ENCODE measurements around the gene BLM. TPM values are rescaled to one million over a fixed set of nuclear protein-coding genes. Genes with fewer than 3 reads are reported as not detected.
"Not testable (repeated sequence)": the region's sequence is repeated elsewhere in the genome, so short reads cannot be mapped to it uniquely, and the experiment has no call there.

BLM gene
- total and polyA plus RNA-seq, 7 donors: 0.27 to 15.6 (median 1.7) TPM

- no peak overlapping the region for H3K27ac ChIP-seq
- WGBS, 3 donors: 67 to 71% (median 69%) methylated on average over 9 of the region's 9 CpGs
- intact Hi-C loops (cut with DNase I): no loop called here
- ATAC-seq (peak; percentile 49 to 79 (median 73)), DNase-seq (no peak)
- no peak overlapping the region for H3K4me3 ChIP-seq
- TF ChIP-seq, protein P1, sequence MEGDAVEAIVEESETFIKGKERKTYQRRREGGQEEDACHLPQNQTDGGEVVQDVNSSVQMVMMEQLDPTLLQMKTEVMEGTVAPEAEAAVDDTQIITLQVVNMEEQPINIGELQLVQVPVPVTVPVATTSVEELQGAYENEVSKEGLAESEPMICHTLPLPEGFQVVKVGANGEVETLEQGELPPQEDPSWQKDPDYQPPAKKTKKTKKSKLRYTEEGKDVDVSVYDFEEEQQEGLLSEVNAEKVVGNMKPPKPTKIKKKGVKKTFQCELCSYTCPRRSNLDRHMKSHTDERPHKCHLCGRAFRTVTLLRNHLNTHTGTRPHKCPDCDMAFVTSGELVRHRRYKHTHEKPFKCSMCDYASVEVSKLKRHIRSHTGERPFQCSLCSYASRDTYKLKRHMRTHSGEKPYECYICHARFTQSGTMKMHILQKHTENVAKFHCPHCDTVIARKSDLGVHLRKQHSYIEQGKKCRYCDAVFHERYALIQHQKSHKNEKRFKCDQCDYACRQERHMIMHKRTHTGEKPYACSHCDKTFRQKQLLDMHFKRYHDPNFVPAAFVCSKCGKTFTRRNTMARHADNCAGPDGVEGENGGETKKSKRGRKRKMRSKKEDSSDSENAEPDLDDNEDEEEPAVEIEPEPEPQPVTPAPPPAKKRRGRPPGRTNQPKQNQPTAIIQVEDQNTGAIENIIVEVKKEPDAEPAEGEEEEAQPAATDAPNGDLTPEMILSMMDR (IDR thresholded peaks at IDR 0.05): no peak
- H3K36me3 ChIP-seq (ENCODE audit: insufficient read depth in 1 of 2, low read depth in 1 of 2): no peaks in the 10 kb centered on the region
- no peaks in the 10 kb centered on the region for H3K9me3 ChIP-seq
- no peaks in the 10 kb centered on the region for H3K4me1 ChIP-seq
- H3K27me3 ChIP-seq (ENCODE audit: insufficient read depth in 3 of 3, low read length in 2 of 3): peaks cover 0 to 2% (median 0%) of the 10 kb centered on the region in 3 donors
Observed at GRCh38 chr15:90845201-90845949, 128.2 kb downstream of the BLM start.

DNA sequence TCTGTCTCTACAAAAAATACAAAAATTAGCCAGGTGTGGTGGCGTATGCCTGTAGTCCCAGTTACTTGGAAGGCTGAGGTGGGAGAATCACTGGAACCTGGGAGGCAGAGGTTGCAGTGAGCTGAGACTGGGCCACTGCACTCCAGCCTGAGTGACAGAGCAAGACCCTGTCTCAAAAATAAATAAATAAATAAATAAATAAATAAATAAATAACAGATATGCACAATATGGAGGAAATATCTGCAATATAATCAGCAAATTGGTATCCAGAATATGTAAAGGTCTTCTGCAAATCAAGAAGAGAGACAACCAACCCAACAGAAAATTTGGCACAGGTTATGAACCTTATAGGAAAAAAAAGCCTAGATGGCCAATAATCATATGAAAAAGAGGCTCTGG, 132.3 kb downstream of the BLM start:
- H3K4me1 ChIP-seq; DNase-seq; H3K27ac ChIP-seq; intact Hi-C loops (cut with DNase I); ATAC-seq; H3K36me3 ChIP-seq (ENCODE audit: insufficient read depth in 1 of 2, low read depth in 1 of 2); H3K27me3 ChIP-seq (ENCODE audit: insufficient read depth in 3 of 3, low read length in 2 of 3); H3K9me3 ChIP-seq; H3K4me3 ChIP-seq: not testable (repeated sequence)
- 88 to 94% (median 93%) methylated on average over 1 of the region's 1 CpG for WGBS, 3 donors

- peaks cover 0 to 2% (median 0%) of the 10 kb centered on the region in 3 donors for H3K27me3 ChIP-seq (ENCODE audit: insufficient read depth in 3 of 3, low read length in 2 of 3)
- TF ChIP-seq, protein P1 (IDR thresholded peaks at IDR 0.05): no peak
- DNase-seq (no peak), ATAC-seq (no peak)
- WGBS, 3 donors: 72 to 79% (median 76%) methylated on average over 6 of the region's 6 CpGs
- no peak overlapping the region for H3K4me3 ChIP-seq
- no peaks in the 10 kb centered on the region for H3K36me3 ChIP-seq (ENCODE audit: insufficient read depth in 1 of 2, low read depth in 1 of 2)
- H3K9me3 ChIP-seq: no peaks in the 10 kb centered on the region
- intact Hi-C loops (cut with DNase I): no loop called here
- no peaks in the 10 kb centered on the region for H3K4me1 ChIP-seq
- no peak overlapping the region for H3K27ac ChIP-seq
Observed at GRCh38 chr15:90851114-90851513, 134.0 kb downstream of the BLM start.

DNA sequence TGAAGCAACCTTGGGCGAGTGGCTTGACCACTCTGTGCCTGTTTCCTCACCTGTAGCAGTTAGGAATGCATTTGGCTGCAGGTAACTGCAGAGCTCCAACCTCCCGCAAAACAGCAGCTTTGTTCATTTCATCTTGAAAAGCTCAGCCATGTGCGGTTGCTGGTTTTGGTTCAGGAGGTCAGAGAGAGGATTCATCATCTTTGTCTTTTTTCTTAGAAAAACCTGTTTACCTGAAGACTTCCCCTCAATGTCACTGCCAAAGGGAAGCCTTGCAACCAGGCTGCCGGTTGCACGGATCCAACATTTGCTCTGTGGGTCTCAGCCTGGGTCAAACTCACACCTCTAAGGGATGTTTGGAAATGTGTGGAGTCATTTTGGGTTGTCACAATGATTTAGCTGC, 134.8 kb downstream of the BLM start:
- DNase-seq (no peak), ATAC-seq (no peak)
- no peaks in the 10 kb centered on the region for H3K9me3 ChIP-seq
- intact Hi-C loops (cut with DNase I): no loop called here
- H3K27ac ChIP-seq: no peak overlapping the region
- TF ChIP-seq, protein P1 (IDR thresholded peaks at IDR 0.05): no peak
- H3K27me3 ChIP-seq (ENCODE audit: insufficient read depth in 3 of 3, low read length in 2 of 3): peaks cover 0 to 2% (median 0%) of the 10 kb centered on the region in 3 donors
- H3K36me3 ChIP-seq (ENCODE audit: insufficient read depth in 1 of 2, low read depth in 1 of 2): no peaks in the 10 kb centered on the region
- 82 to 90% (median 89%) methylated on average over 5 of the region's 5 CpGs for WGBS, 3 donors
- no peaks in the 10 kb centered on the region for H3K4me1 ChIP-seq
- H3K4me3 ChIP-seq: no peak overlapping the region

- Histone ChIP-seq H3K9me3 (no peaks in the 10 kb centered on the region), H3K4me1 (no peaks in the 10 kb centered on the region), H3K27ac (no peak overlapping the region), H3K4me3 (no peak overlapping the region), H3K36me3 (ENCODE audit: insufficient read depth in 1 of 2, low read depth in 1 of 2) (no peaks in the 10 kb centered on the region), H3K27me3 (ENCODE audit: insufficient read depth in 3 of 3, low read length in 2 of 3) (no peaks in the 10 kb centered on the region)
- WGBS, 3 donors: 84 to 86% (median 85%) methylated on average over 9 of the region's 9 CpGs
- DNase-seq (no peak), ATAC-seq (no peak)
- TF ChIP-seq, protein P1 (IDR thresholded peaks at IDR 0.05): no peak
- intact Hi-C loops (cut with DNase I): no loop called here
Observed at GRCh38 chr15:90855139-90855538, 138.0 kb downstream of the BLM start.

Data from psoas muscle (tissue), 8 donors.